HG02885 (cell line): ENCODE results near the gene CNOT9.

Experiments used
- ATAC-seq: cut with Tn5 transposase; IDR thresholded peaks from one replicate; pipeline ENCODE4 v1.9.1; 2021; ENCODE audit warnings: mild to moderate bottlenecking; ENCODE audit not compliant: unreplicated experiment, poor library complexity

The CNOT9 gene

DNA sequence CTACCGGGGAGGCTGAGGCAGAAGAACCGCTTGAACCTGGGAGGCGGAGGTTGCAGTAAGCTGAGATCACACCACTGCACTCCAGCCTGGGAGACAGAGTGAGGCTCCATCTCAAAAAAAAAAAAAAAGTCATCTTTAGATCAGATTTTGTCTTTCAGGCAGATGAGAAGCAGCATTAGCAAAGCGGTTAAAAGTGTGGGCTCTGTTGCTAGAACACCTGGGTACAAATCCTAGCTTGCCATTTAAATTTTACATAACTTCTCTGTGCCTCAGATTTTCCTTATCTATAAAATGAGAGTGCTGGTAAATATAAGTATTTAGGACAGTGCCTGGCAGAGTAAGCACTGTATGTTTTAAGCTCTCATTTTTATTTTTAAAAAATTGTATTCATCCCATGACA lies 8.2 kb downstream of the CNOT9 start:
- no peak for ATAC-seq

DNA sequence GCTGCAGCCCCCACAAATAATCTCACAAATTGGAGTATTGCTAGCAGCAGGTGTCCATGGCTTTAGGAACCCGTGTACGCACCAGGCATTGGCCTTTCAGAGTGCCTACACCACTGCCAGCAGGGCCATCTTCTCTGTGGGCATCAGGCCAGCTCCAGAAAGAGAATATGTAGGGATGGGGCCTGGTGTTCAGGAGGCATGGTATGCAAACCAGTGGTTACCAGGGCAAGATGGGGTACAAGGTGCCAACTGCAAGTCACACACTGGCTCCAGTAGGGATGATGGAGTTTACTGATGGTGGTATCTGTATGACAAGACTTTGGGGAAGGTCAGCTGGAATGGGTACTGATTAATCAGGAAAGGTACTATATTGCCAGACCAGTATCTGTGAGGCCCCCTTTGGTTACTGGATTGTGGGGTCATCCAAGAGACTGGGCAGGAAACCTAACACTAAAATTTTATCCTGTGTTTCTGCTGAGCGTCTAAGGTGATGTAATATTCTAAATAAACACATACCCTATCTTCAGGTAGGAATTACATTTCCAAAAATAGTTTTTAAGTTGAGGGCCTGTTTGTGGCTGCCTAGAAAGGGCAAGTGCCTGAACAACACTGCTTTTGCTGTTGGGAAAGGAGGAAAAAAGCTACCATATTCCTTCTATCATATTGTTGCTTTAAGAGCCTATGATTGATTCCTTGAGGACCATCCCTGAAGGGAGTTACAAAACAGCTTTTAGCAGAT lies 9.0 kb downstream of the CNOT9 start:
- no peak for ATAC-seq

DNA sequence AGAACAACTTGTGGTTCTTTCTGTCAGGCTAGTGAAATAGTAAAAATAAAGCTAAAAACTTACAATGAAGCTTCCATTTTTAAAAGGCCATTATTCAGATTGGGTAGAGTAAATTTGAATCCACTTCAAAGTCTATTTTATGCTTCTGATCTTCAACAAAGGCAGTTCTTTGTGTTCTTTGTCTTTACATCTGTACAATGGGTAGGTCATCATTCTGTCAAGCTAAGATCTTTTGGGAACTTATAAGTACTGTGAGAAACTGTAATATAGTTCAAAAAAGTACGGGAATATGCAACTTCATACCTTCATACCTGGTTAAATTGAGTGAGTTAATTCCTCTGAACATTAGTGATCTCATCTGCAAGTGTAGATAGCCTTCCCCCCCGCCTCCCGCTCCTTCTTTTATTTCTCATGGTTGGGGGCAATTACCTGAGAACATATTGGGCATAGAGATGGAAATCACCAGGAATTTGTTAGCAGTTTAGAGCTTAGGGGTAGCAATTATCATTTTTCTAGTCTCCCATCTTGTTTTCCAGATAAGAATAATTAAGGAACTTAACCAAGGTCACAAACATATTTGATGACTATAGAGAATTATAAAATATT lies 9.7 kb downstream of the CNOT9 start:
- ATAC-seq, result no peak

DNA sequence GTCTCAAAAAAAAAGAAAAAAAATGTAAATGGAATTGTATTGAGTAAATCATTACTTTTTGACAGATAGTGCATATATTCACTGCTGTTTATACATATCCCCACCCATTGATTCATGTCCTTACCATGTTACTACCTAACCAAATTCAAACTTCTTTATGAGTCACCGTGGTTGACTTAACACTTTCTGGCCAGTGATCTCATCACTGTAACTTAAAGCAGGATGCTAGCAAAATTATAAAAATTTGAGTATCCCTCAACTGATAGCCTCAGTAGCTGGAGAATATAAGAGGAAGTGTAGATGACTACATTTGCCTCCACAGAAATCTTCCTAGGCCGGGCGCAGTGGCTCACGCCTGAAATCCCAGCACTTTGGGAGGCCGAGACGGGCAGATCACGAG lies 13.4 kb downstream of the CNOT9 start:
- peak; percentile 69 for ATAC-seq

DNA sequence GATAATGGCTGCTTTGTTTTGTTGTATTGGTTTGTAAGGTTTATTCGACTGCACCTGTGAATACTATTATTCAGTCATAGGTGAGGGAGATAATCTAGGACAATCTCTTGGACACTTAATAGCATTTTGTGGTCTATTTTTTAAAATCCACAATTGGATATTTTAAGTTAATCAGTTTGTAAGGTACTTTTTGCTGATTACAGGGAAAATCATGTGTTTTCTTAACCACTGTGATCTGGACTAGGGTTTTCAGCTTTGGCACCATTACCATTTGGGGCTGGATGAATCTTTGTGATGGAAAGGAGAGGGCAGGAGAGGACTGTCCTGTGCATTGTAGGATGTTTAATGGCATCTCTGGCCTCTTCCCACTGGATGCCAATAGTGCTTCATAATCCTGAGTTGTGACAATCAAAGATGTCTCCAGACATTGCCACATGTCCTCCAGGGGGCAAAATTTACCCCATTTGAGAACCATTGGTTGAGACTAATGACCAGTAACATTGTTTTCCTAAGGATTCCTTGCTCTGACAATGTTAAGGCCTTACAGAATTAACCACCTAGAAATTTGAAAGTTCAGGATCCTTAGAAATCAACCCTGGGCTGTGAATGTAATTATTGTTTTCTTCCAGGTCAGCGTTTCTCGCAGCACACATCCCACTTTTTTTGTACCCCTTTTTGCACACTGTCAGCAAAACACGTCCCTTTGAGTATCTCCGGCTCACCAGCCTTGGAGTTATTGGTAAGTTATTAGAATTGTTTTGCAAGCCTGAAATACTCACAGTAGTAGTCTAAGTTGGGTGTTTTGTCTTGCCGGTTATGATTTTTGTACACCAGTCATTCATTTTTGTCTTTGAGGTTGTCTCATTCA lies 15.6 kb downstream of the CNOT9 start:
- no peak for ATAC-seq

DNA sequence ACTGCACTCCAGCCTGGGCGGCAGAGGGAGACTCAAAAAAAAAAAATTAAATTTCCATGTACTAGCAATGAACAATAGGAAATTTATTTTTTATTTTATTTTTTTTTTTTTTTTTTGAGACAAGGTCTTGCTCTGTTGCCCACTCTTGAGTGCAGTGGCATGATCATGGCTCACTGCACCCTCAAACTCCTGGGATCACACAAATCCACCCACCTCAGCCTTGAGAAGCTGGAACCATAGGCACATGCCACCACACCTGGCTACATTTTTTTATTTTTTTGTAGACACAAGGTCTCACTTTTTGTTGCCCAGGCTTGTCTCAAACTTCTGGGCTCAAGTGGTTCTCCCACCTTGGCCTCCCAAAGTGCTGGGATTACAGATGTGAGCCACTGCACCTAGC lies 16.9 kb downstream of the CNOT9 start:
- no peak for ATAC-seq

DNA sequence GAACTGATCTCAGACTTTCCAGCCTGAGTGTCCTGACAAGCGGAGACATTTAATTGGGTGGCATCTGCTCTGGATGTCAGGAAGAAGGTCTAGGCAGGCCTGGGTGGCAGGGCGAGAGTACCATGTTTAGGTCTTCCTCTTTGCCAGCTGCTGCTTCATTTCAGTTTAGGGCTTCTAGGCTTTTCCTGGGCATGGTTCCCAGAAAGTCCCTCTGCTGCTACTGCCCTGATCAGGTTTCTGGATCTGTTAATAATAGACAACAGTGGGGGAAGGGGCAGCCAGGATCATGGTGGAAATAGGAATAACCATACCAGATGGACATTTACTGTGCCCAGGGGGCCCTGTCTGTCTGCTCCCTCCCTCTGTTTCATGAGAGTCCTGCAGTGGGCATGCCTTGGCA lies 36.8 kb downstream of the CNOT9 start:
- no peak for ATAC-seq

DNA sequence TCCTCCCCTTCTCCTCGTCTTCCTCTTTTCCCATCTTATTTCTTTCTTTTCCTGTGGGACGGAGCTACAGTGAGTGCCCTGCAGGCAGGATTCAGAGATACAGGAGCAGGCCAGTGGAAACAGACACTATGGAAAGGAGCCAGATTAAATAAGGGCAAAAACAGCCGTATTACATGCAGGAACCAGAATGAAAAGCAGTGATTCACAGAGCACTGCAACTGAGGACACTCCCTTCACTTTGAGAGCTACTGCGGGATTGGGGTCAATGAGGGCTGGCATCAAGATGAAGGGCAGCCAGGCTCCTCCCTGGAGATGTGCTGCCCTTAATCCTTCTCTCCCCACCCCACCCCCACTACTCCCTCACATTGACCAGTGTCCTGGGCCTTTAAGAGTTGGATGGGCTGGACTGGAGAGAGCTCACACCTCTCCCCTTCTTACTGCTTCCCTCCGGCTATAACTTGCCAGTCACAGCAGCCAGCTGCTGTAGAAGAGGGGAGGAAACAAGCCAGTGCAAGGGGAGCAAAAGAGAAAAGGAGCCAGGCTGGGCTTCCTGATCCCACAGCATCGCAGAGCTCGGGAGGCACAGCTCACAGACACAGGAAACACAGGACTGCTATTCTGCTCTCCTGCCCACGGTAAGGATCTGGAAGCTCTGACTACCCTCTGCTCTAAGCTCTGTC lies 38.9 kb downstream of the CNOT9 start, which contains the start of gene PLCD4:
PLCD4 (plus strand) TSS at position 464 of the 680 bp plus-strand sequence. CDS start 7,841 bp downstream, outside the sequence.
- no peak for ATAC-seq

DNA sequence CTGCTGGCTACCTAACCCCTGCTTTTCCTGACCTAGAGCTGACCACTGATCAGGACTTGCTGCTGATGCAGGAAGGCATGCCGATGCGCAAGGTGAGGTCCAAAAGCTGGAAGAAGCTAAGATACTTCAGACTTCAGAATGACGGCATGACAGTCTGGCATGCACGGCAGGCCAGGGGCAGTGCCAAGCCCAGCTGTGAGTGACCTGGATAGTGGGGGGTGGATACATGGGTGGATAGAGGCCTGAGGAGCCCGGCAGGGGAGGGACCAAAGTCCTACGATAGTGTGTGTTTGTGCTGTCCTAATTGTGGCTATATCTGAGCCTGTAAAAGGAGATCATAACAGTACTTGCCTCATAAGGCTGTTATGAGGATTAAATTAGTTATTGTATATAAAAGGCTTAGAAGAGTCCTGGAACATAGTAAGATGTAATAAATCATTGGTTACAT lies 47.3 kb downstream of the CNOT9 start:
- ATAC-seq, result no peak

DNA sequence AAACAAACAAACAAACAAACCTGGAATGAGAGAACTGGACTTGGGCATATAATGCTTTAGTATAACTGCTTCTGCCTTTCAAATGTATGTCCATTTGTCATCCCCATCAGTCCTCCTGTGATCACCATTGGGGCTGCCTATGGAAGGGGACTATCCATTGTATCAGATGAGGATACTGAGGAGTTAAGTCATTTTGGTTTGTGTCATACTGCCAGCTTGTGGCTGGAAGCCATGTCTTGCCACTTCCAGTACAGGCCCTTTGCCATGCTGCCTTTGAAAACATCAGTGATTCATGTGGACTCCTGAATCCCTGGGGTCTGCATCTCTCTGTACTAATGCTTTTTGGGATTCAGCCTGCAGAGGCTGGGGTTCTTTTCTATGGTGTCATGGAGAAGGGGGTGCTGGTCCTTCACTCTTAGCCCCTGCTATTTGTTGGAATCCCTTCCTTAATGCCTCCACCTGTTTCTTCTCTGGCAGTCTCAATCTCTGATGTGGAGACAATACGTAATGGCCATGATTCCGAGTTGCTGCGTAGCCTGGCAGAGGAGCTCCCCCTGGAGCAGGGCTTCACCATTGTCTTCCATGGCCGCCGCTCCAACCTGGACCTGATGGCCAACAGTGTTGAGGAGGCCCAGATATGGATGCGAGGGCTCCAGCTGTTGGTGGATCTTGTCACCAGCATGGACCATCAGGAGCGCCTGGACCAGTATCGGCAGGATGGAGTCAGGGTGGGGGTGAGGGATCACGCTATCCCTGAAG lies 49.6 kb downstream of the CNOT9 start:
- ATAC-seq, result no peak

DNA sequence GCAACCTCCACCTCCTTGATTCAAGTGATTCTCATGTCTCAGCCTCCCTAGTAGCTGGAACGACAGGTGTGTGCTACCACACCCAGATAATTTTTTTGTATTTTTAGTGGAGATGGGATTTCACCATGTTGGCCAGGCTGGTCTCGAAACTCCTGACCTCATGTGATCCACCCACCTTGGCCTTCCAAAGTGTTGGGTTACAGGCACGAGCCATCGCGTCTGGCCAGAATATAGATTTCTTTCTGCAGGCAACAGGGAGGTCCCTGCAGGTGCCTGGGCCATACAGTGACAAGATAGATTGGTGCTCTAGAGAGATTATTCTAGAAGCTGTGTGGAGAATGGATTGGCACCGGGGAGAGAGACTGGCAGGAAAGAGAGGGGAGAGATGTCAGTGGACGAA lies 52.4 kb downstream of the CNOT9 start:
- ATAC-seq, result no peak

DNA sequence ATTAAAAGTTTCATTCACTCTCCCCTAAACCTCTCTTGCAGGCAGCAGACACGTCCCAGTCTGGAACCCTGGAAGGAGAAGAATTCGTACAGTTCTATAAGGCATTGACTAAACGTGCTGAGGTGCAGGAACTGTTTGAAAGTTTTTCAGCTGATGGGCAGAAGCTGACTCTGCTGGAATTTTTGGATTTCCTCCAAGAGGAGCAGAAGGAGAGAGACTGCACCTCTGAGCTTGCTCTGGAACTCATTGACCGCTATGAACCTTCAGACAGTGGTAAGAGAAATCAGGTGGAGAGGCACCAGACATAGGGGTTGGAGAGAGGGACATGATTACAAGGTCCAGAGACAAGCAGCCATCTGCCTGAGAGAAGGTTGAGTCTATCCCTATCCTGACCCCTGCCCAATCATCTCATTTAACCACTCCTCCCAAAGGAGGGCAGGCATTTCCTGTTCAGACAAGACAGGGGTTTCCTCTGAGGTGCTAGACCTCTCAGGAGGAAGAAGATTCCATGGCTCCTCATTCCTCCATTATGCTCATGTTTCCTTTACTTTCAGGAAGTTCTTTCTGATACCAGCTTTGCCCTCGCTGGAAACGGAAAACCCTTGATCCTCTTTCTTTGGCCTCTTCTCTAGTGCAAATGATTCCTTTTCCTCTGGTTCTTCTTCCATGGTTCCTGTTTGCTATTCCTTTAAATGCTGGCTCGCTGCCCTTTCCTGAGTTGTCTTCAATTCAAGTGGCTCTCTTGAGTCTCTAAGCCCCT lies 54.1 kb downstream of the CNOT9 start:
- no peak for ATAC-seq

DNA sequence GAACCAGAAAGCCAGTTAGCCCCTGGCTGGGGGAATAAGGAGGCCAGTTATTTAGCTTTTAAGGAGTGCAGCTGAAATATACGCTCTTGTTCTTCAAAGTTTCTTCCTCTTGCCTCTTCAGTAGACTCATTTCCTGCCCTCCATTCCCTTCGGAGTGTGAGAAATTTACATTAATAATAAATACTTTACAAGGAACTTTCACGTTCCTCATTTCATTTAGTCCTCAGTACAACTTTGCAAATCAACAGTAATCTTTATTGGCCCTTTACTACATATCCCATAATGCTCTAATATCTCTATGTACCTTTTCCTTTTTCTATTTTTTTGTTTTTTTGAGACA lies 54.7 kb downstream of the CNOT9 start:
- ATAC-seq, result no peak

DNA sequence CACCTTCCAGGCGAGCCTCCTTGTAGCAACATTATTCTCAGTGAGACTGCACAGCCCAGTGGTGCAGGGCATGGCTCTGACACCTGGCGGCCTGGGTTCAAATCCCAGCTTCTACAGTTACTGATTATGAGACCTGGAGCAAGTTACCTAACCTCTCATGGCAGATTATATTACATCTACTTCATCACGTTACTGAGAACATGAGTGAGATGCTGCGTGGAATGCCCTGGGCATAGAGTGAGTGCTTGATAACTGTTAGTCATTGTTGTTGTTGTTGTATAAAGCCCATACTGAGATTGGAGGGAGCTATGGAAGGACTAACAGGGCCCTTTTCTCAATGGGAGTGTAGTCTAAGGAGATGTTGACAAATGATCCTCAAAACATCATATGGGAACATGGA lies 57.7 kb downstream of the CNOT9 start:
- ATAC-seq, result no peak

DNA sequence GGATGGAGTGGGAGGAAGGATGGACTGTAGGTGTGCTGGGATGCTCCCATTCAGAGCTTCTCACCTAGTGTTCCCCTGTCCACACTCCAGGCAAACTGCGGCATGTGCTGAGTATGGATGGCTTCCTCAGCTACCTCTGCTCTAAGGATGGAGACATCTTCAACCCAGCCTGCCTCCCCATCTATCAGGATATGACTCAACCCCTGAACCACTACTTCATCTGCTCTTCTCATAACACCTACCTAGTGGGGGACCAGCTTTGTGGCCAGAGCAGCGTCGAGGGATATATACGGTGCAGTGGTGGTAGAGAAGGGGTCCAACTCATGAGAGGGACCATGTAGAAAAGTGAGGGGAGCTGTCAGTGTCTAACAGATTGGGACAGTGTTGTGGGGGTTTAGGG lies 59.3 kb downstream of the CNOT9 start:
- ATAC-seq, result no peak

DNA sequence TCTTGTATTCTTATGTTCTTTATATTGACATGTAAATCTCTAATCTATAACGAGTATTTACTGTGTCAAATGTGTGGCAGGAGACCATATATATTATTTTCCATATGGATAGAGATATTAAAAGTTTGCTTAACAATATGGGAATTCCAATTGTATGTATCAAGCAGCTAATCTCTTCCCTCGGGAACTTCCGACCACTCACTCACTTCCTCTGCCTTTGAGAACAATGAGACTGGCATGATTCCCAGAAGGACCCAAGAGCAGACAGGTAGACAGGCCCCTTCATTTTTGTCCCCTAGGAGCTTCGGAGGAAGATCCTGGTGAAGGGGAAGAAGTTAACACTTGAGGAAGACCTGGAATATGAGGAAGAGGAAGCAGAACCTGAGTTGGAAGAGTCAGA lies 63.2 kb downstream of the CNOT9 start:
- no peak for ATAC-seq

DNA sequence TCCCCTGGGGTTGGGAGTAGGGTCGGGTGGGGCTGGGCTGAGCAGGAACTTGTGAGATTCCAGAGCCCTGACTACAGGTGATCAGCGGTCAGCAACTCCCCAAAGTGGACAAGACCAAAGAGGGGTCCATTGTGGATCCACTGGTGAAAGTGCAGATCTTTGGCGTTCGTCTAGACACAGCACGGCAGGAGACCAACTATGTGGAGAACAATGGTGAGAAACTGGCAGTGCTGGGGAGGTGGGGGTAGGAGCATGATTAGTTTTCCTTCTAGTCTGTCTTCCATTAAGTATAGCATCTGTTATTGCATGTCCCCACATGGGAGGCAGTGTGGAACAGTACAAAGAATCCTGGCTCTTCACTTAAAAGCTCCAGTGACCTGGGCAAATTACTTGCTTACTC lies 67.1 kb downstream of the CNOT9 start:
- ATAC-seq, result no peak

DNA sequence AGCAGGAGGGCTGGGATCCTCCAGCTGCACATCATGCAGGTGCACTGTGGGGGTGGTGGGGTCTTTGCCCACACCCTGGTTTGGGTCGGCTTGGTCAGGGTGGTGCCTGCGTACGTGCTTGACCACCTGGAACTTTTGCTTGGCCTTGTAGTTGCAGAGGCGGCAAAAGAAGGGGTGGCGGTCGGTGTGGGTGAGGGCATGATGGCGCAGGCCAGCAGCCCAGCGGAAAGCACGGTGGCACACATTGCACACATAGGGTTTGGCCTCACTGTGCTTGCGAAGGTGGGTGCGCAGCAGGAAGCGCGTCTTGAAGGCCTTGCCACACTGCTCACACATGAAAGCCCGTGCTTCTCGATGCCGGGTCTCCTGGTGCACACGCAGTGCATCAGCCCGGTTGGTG lies 69.7 kb downstream of the CNOT9 start:
- no peak for ATAC-seq

DNA sequence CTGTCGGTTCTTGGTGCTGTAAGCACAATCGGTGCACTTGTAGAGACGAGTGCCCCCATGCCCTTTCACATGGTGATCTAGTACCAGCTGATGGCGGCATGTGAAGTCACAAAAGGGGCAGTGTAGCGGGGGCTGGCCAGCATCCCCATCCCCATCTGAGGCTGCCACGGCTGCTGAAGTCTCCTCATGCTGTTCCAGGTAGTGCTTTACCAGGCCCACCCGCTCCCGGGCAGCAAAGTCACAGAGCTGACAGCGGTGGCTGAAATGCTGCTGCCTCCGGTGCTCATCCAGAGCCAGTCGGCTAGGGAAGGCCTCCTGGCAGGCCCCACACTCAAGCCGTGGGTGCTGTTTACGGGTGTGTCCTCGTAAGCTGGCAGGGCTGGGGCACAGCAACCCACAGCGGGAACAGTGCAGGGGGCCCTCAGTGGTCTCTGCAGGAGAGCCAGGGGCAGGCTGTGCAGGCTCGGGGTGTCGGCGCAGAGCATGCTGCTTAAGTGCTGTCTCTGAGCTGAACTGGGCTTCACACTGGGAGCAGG lies 73.5 kb downstream of the CNOT9 start:
- no peak for ATAC-seq
